HG02759 (cell line): ENCODE measurements around the gene GPR15LG.
A peak's percentile ranks its signal among the peaks of the same experiment; 100 is the strongest.
"Not testable (repeated sequence)": the region's sequence is repeated elsewhere in the genome, so short reads cannot be mapped to it uniquely, and the experiment has no call there.

ENCODE experiments used
- ATAC-seq: cut with Tn5 transposase; IDR thresholded peaks from one replicate; pipeline ENCODE4 v1.9.1; 2021; ENCODE audit warnings: mild to moderate bottlenecking, moderate library complexity; ENCODE audit not compliant: unreplicated experiment

Gene GPR15LG

GRCh38 chr10:84164442-84164841 lies 9.2 kb upstream of the GPR15LG start:
- ATAC-seq: no peak

GRCh38 chr10:84166620-84167288 lies 6.8 kb upstream of the GPR15LG start:
- peak; percentile 52 for ATAC-seq

DNA sequence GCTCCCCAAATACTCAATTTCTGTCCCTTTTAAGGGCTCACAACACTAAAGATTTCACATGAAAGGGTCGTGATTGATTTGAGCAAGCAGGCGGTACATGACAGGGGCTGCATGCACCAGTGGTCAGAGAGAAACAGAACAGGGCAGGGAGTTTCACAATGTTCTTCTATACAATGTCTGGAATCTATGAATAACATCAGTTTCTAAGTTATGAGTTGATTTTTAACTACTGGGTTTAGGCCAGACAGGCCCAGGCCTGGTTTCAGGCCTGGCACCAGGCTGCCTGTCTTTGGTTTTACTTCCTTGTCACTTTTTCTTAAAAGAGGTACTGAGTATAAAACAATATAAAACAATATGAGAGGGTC lies 6.3 kb upstream of the GPR15LG start:
- peak; percentile 29 for ATAC-seq

- ATAC-seq: not testable (repeated sequence)
Measured at GRCh38 chr10:84168382-84168781, 5.2 kb upstream of the GPR15LG start.

DNA sequence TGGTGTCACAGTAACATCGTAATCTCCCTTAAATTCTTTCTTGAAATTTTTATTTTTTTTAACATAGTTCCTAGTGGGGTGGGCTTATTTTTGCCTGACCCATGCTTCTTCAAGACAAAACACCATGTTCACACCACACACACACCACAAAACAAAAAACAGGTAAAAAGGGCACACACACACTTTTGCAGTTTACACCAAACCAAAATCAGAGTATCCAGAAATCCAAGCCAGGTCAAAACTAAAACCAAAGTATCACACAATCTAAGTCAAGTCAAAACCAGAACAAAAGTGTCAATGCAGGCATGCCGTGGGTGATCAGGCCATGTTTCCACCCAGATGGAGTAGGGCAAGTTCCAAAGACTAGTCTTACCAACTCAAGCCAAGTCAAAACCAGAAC lies 2.4 kb upstream of the GPR15LG start:
- not testable (repeated sequence) for ATAC-seq

- ATAC-seq: peak; percentile 34
Measured at GRCh38 chr10:84171700-84172466, 1.7 kb upstream of the GPR15LG start.

- peak; percentile 62 for ATAC-seq
Measured at GRCh38 chr10:84172467-84173356, 889 bp upstream of the GPR15LG start.

DNA sequence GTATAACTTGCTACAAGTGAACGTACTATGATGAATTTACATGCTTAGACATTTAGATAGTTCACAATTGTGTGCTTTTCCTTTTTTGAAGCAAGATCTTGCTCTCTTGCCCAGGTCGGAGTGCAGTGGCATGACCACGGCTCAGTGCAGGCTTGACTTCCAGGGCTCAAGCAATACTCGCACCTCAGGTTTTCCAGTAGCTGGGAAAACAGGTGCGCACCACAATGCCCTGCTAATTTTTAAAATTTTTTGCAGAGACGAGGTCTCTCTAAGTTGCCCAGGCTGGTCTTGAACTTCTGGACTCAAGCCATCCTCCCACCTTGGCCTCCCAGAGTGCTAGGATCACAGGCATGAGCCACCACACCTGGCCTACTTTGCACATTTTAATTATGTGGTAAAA lies 1.8 kb downstream of the GPR15LG start:
- no peak for ATAC-seq

GRCh38 chr10:84176351-84176750 lies 2.8 kb downstream of the GPR15LG start:
- ATAC-seq: no peak

GRCh38 chr10:84176836-84177474 lies 3.4 kb downstream of the GPR15LG start:
- ATAC-seq: no peak

- ATAC-seq: peak; percentile 38
Measured at GRCh38 chr10:84177541-84178141, 4.0 kb downstream of the GPR15LG start.

GRCh38 chr10:84178160-84178609 lies 4.6 kb downstream of the GPR15LG start:
- ATAC-seq: no peak

- peak; percentile 90 for ATAC-seq
Measured at GRCh38 chr10:84179059-84179710, 5.6 kb downstream of the GPR15LG start.

GRCh38 chr10:84180386-84180785 lies 6.8 kb downstream of the GPR15LG start:
- not testable (repeated sequence) for ATAC-seq

DNA sequence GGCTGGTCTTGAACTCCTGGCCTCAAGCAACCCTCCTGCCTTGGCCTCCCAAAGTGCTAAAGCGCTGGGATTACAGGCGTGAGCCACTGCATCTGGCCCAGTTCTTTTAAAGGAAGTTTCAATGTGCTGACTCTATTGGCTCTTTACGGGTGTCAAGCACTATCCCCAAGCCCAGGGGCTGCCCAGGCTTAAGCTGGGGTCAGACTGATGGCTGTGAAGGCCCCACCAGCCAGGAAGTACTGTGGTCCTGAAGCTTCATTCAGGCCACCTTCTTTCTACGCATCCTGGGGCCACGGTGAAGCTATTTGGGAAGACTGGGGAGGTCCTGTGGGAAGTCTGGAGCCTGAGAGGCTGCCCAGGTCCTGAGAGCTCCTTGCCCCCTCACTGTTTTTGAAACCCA lies 8.0 kb downstream of the GPR15LG start:
- ATAC-seq: no peak

- ATAC-seq: no peak
Measured at GRCh38 chr10:84184517-84184916, 10.9 kb downstream of the GPR15LG start.

- no peak for ATAC-seq
Measured at GRCh38 chr10:84185526-84186175, 12.1 kb downstream of the GPR15LG start.

- no peak for ATAC-seq
Measured at GRCh38 chr10:84188815-84189214, 15.2 kb downstream of the GPR15LG start.

GRCh38 chr10:84190621-84191020 lies 17.0 kb downstream of the GPR15LG start:
- no peak for ATAC-seq
